ENCODE data around the gene SULF2.

SULF2 gene

GRCh38 chr20:47645632-47646031 is 139.6 kb downstream of the SULF2 start:
- no peak for DNase-seq (ENCODE audit: low read depth)
- TF ChIP-seq, protein P1, sequence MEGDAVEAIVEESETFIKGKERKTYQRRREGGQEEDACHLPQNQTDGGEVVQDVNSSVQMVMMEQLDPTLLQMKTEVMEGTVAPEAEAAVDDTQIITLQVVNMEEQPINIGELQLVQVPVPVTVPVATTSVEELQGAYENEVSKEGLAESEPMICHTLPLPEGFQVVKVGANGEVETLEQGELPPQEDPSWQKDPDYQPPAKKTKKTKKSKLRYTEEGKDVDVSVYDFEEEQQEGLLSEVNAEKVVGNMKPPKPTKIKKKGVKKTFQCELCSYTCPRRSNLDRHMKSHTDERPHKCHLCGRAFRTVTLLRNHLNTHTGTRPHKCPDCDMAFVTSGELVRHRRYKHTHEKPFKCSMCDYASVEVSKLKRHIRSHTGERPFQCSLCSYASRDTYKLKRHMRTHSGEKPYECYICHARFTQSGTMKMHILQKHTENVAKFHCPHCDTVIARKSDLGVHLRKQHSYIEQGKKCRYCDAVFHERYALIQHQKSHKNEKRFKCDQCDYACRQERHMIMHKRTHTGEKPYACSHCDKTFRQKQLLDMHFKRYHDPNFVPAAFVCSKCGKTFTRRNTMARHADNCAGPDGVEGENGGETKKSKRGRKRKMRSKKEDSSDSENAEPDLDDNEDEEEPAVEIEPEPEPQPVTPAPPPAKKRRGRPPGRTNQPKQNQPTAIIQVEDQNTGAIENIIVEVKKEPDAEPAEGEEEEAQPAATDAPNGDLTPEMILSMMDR (conservative IDR thresholded peaks at IDR 0.05; ENCODE audit: low read depth, low read length): no peak
- H3K4me3 ChIP-seq (ENCODE audit: low read length): no peak overlapping the region

- no peak for DNase-seq (ENCODE audit: low read depth)
- TF ChIP-seq, protein P1 (conservative IDR thresholded peaks at IDR 0.05; ENCODE audit: low read depth, low read length): no peak
- H3K4me3 ChIP-seq (ENCODE audit: low read length): no peak overlapping the region
Observed at GRCh38 chr20:47642624-47643023, 142.7 kb downstream of the SULF2 start.

GRCh38 chr20:47642118-47642517 is 143.2 kb downstream of the SULF2 start:
- TF ChIP-seq, protein P1 (conservative IDR thresholded peaks at IDR 0.05; ENCODE audit: low read depth, low read length): no peak
- H3K4me3 ChIP-seq (ENCODE audit: low read length): no peak overlapping the region
- no peak for DNase-seq (ENCODE audit: low read depth)

DNA sequence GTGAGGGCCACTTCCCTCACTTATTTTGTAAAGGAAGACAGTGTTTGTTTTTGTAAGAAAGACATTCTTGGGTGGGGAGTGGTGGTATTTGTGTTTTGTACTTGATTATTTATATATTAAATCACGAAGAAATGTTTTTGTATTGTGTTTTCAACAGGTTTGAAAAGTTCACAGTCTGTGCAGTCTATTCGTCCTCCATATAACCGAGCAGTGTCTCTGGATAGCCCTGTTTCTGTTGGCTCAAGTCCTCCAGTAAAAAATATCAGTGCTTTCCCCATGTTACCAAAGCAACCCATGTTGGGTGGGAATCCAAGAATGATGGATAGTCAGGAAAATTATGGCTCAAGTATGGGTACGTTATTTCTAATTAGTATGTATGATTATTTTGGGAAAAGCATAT is 146.4 kb downstream of the SULF2 start:
- no peak for DNase-seq (ENCODE audit: low read depth)
- no peak overlapping the region for H3K4me3 ChIP-seq (ENCODE audit: low read length)
- TF ChIP-seq, protein P1 (conservative IDR thresholded peaks at IDR 0.05; ENCODE audit: low read depth, low read length): no peak

GRCh38 chr20:47635256-47635655 is 150.0 kb downstream of the SULF2 start:
- no peak overlapping the region for H3K4me3 ChIP-seq (ENCODE audit: low read length)
- no peak for DNase-seq (ENCODE audit: low read depth)
- TF ChIP-seq, protein P1 (conservative IDR thresholded peaks at IDR 0.05; ENCODE audit: low read depth, low read length): no peak

GRCh38 chr20:47631078-47631477 is 154.2 kb downstream of the SULF2 start:
- no peak for DNase-seq (ENCODE audit: low read depth)
- H3K4me3 ChIP-seq (ENCODE audit: low read length): no peak overlapping the region
- TF ChIP-seq, protein P1 (conservative IDR thresholded peaks at IDR 0.05; ENCODE audit: low read depth, low read length): no peak

GRCh38 chr20:47629907-47630306 is 155.4 kb downstream of the SULF2 start:
- H3K4me3 ChIP-seq (ENCODE audit: low read length): no peak overlapping the region
- DNase-seq (ENCODE audit: low read depth): no peak
- TF ChIP-seq, protein P1 (conservative IDR thresholded peaks at IDR 0.05; ENCODE audit: low read depth, low read length): no peak
